H1 (cell line): ENCODE results near the gene RHOB. TPM values are rescaled to one million over a fixed set of nuclear protein-coding genes. Genes with fewer than 3 reads are reported as not detected.
"Not testable (repeated sequence)": the region's sequence is repeated elsewhere in the genome, so short reads cannot be mapped to it uniquely, and the experiment has no call there.

Experiments
- CTCF ChIA-PET: fragments of 300-600 bp; sonication (Branson Sonifier 250); formaldehyde crosslinking; loops from one replicate; lab custom pipeline; 2021; ENCODE audit not compliant: partially characterized antibody; lab: Charles Lee
- POLR2A ChIA-PET: fragments of 300-600 bp; sonication (Branson Sonifier 250); formaldehyde crosslinking; loops from one replicate; lab custom pipeline; 2021; ENCODE audit warnings: inconsistent platforms; ENCODE audit not compliant: partially characterized antibody; lab: Charles Lee
- DNase-seq, 2 experiments: peaks; one replicate each; pipeline versions ENCODE4 v3.0.0 to v3.0.0-alpha.2; 2010 to 2022; ENCODE audit warnings: low spot score in 2 of 2, low read depth in 1 of 2, mixed read lengths in 1 of 2
- FAIRE-seq: peaks from 2 replicates; lab custom pipeline; 2011; peaks lifted over from hg19 to GRCh38; lab: Jason Lieb, UNC
- H2AFZ ChIP-seq: 2 replicates; pipeline ENCODE4 v1.8.1; 2012; ENCODE audit warnings: low read length, inconsistent platforms
- H2AK5ac ChIP-seq: 2 replicates; pipeline ENCODE4 v1.6.1; 2013; ENCODE audit warnings: low read depth, low read length
- H2BK120ac ChIP-seq: replicated peaks from 2 replicates; pipeline ENCODE3; 2013; ENCODE audit warnings: low read depth, low read length, inconsistent platforms
- H2BK12ac ChIP-seq: 2 replicates; pipeline ENCODE4 v1.6.1; 2013; ENCODE audit warnings: low read depth, low read length
- H2BK15ac ChIP-seq: 2 replicates; pipeline ENCODE4 v1.6.1; 2013; ENCODE audit warnings: low read length
- H2BK20ac ChIP-seq: 2 replicates; pipeline ENCODE4 v1.6.1; 2013; ENCODE audit warnings: low read length
- H2BK5ac ChIP-seq: 2 replicates; pipeline ENCODE4 v1.6.1; 2013; ENCODE audit warnings: low read depth, low read length
- H3K14ac ChIP-seq: 2 replicates; pipeline ENCODE4 v1.6.1; 2013; ENCODE audit warnings: inconsistent platforms; ENCODE audit not compliant: insufficient read length
- H3K18ac ChIP-seq: 2 replicates; pipeline ENCODE4 v1.6.1; 2013; ENCODE audit warnings: low read length; ENCODE audit errors: extremely low read depth
- H3K23ac ChIP-seq: 2 replicates; pipeline ENCODE4 v1.6.1; 2013; ENCODE audit warnings: inconsistent platforms; ENCODE audit not compliant: insufficient read length
- H3K23me2 ChIP-seq: 2 replicates; pipeline ENCODE4 v1.6.1; 2013; ENCODE audit warnings: low read depth, low read length
- H3K27ac ChIP-seq: 2 replicates; pipeline ENCODE4 v1.6.1; 2011; ENCODE audit warnings: low read depth, low read length, inconsistent platforms
- H3K27me3 ChIP-seq, 4 experiments: replicated peaks in 1 of 4; 1 replicate in 1 of 4; 2 replicates in 3 of 4; pipeline versions ENCODE4 v1.6.1 to v1.8.1; 2011 to 2013; ENCODE audit warnings: low read length in 3 of 4, mild to moderate bottlenecking in 3 of 4, inconsistent platforms in 2 of 4, mixed read lengths in 2 of 4, moderate library complexity in 1 of 4; ENCODE audit not compliant: control insufficient read depth in 3 of 4, insufficient read depth in 3 of 4; ENCODE audit errors: extremely low read depth in 1 of 4
- H3K36me3 ChIP-seq, 4 experiments: 2 replicates each; pipeline versions ENCODE4 v1.6.1 to v1.8.1; 2011 to 2013; ENCODE audit warnings: mild to moderate bottlenecking in 4 of 4, low read length in 3 of 4, moderate library complexity in 2 of 4, control low read depth in 1 of 4, inconsistent platforms in 1 of 4; ENCODE audit not compliant: insufficient read depth in 4 of 4, control insufficient read depth in 2 of 4
- H3K4ac ChIP-seq: replicated peaks from 2 replicates; pipeline ENCODE3; 2013; ENCODE audit warnings: low read length, low read depth, mixed read lengths, inconsistent platforms; ENCODE audit not compliant: insufficient read length
- H3K4me1 ChIP-seq, 4 experiments: replicated peaks in 1 of 4; 1 replicate in 1 of 4; 2 replicates in 3 of 4; pipeline versions ENCODE4 v1.6.1 to v1.8.1; 2011 to 2013; ENCODE audit warnings: low read length in 3 of 4, inconsistent platforms in 2 of 4, mixed read lengths in 1 of 4; ENCODE audit not compliant: insufficient read depth in 4 of 4, control insufficient read depth in 3 of 4
- H3K4me2 ChIP-seq, 2 experiments: 2 replicates each; pipeline versions ENCODE4 v1.6.1 to v1.8.1; 2011 to 2013; ENCODE audit warnings: low read depth in 2 of 2, low read length in 2 of 2, control low read depth in 1 of 2, inconsistent platforms in 1 of 2, mild to moderate bottlenecking in 1 of 2; ENCODE audit not compliant: insufficient read depth in 1 of 2
- H3K4me3 ChIP-seq, 4 experiments: fragments of 200-600, 300-600 bp in 1 of 4; sonication (generic), shearing (Covaris generic), sonication (Bioruptor Twin) in 1 of 4; 2 replicates each; pipeline versions ENCODE4 v1.5.1 to v1.8.1; 2011 to 2016; ENCODE audit warnings: low read length in 4 of 4, low read depth in 3 of 4, control low read depth in 2 of 4, inconsistent platforms in 2 of 4, mild to moderate bottlenecking in 2 of 4, mixed read lengths in 1 of 4, moderate library complexity in 1 of 4; ENCODE audit not compliant: insufficient read depth in 2 of 4; ENCODE audit errors: extremely low read depth in 1 of 4
- H3K56ac ChIP-seq: replicated peaks from 2 replicates; pipeline ENCODE3; 2013; ENCODE audit warnings: low read depth, mild to moderate bottlenecking, mixed read lengths, low read length, inconsistent platforms; ENCODE audit not compliant: insufficient read length
- H3K79me1 ChIP-seq: 2 replicates; pipeline ENCODE4 v1.6.1; 2013; ENCODE audit warnings: low read depth, low read length, control low read depth
- H3K79me2 ChIP-seq, 2 experiments: 2 replicates each; pipeline versions ENCODE4 v1.6.1 to v1.8.1; 2012 to 2013; ENCODE audit warnings: low read length in 2 of 2, mild to moderate bottlenecking in 2 of 2, inconsistent platforms in 1 of 2; ENCODE audit not compliant: insufficient read depth in 2 of 2, control insufficient read depth in 1 of 2
- H3K9ac ChIP-seq, 4 experiments: replicated peaks in 1 of 4; 1 replicate in 1 of 4; 2 replicates in 3 of 4; pipeline versions ENCODE4 v1.6.1 to v1.8.1; 2011 to 2013; ENCODE audit warnings: low read depth in 3 of 4, low read length in 3 of 4, control low read depth in 2 of 4, mild to moderate bottlenecking in 2 of 4, moderate library complexity in 2 of 4, inconsistent platforms in 1 of 4; ENCODE audit errors: extremely low read depth in 1 of 4
- H3K9me3 ChIP-seq, 2 experiments: 2 replicates each; pipeline versions ENCODE4 v1.6.1 to v1.8.1; 2012 to 2013; ENCODE audit warnings: mild to moderate bottlenecking in 2 of 2, moderate library complexity in 2 of 2, control low read depth in 1 of 2, inconsistent platforms in 1 of 2, low read depth in 1 of 2, low read length in 1 of 2, mixed read lengths in 1 of 2; ENCODE audit not compliant: insufficient read depth in 2 of 2
- H4K20me1 ChIP-seq, 2 experiments: replicated peaks in 1 of 2; 2 replicates each; pipeline versions ENCODE3 to v1.8.1; 2011 to 2013; ENCODE audit warnings: inconsistent platforms in 2 of 2, low read length in 2 of 2, mild to moderate bottlenecking in 1 of 2; ENCODE audit not compliant: insufficient read depth in 2 of 2, control insufficient read depth in 1 of 2
- H4K5ac ChIP-seq: 2 replicates; pipeline ENCODE4 v1.6.1; 2013; ENCODE audit warnings: low read length, low read depth, mixed read lengths, inconsistent platforms; ENCODE audit not compliant: insufficient read length
- H4K8ac ChIP-seq: 2 replicates; pipeline ENCODE4 v1.8.0; 2013; ENCODE audit warnings: mild to moderate bottlenecking, moderate library complexity, low read length, inconsistent platforms; ENCODE audit not compliant: insufficient read depth; ENCODE audit errors: extremely low read depth
- H4K91ac ChIP-seq: replicated peaks from 2 replicates; pipeline ENCODE3; 2013; ENCODE audit warnings: low read length, mixed read lengths, inconsistent platforms; ENCODE audit not compliant: insufficient read length
- POLR2A ChIP-seq, 2 experiments: IDR thresholded peaks; 1 replicate in 1 of 2; 2 replicates in 1 of 2; pipeline ENCODE4 v1.6.1; 2011; ENCODE audit warnings: low read depth in 2 of 2, low read length in 2 of 2, mild to moderate bottlenecking in 2 of 2; ENCODE audit errors: control extremely low read depth in 1 of 2
- RFX5 ChIP-seq: IDR thresholded peaks from 2 replicates; pipeline ENCODE4 v1.6.1; 2011; ENCODE audit warnings: low read depth, low read length, improper control_type of control experiment, borderline replicate concordance
- TBP ChIP-seq: IDR thresholded peaks from 2 replicates; pipeline ENCODE4 v1.6.1; 2011; ENCODE audit warnings: low read depth, low read length, improper control_type of control experiment
- WGBS, 2 experiments: shearing (Covaris generic) in 1 of 2; methylation state at CpG; one replicate each; pipeline versions ENCODE4 v1.1.6 to v1.1.7; 2013 to 2015; ENCODE audit warnings: low lambda C conversion rate in 2 of 2, mixed read lengths in 2 of 2, inconsistent platforms in 1 of 2, low coverage in 1 of 2, missing lambda C conversion rate in 1 of 2; ENCODE audit not compliant: insufficient replicate concordance in 2 of 2, insufficient coverage in 1 of 2, insufficient read length in 1 of 2; ENCODE audit errors: extremely low coverage in 1 of 2, missing lambda C conversion rate in 1 of 2; 5-methylcytosine and 5-hydroxymethylcytosine counted together
- polyA plus RNA-seq, 7 experiments: library from polyadenylated mRNA; depleted of rRNA in 3 of 7; stranded (reverse) in 5 of 7; unstranded in 2 of 7; fragments of >200 nt in 5 of 7; fragments of 200-250 nt in 2 of 7; gene quantifications; 1 replicate in 5 of 7; 2 replicates in 1 of 7; 4 replicates in 1 of 7; pipeline versions ENCODE4 v1.2.1 to v1.2.3, GENCODE V29; 2011 to 2013; ENCODE audit warnings: missing spikeins in 2 of 7, mixed read lengths in 2 of 7
- total RNA-seq: library from RNA; stranded (reverse); fragmentation: NEBNext Ultra II Directional; extraction: Animal tissue kit (Norgen Biotek cat#: 25700); gene quantifications from 2 replicates; pipeline ENCODE4 v1.2.1, GENCODE V29; 2021

RHOB gene
- total and polyA plus RNA-seq, 2 of the 8 experiments (the other 6 are each of a cell fraction or from before 2014, with no cell fraction given), result 9.3 to 9.5 TPM

- TF ChIP-seq RFX5 (no peak), TBP (no peak), POLR2A (IDR thresholded peaks at IDR 0.05; ENCODE audit: control extremely low read depth in 1 of 2, low read depth in 2 of 2, low read length in 2 of 2) (no peak)
Observed at GRCh38 chr2:20457661-20458630, 11.1 kb downstream of the RHOB start (continued).

GRCh38 chr2:20458737-20459484 is 12.0 kb downstream of the RHOB start:
- WGBS, 2 experiments, result 88% methylated on average over 4 of the region's 5 CpGs; no CpG with 5 or more reads in 1 of the 2 experiments
- CTCF ChIA-PET, result interaction anchor here (0.8 to 2.5 kb wide), 11 partner anchors 8 to 184 kb away, joined by 3 to 11 read pairs (median 4); partner anchors contain the start of gene RHOB

More at GRCh38 chr2:20458737-20459484, 12.0 kb downstream of the RHOB start:
- not testable (repeated sequence) for H2AK5ac ChIP-seq, H3K4me3 ChIP-seq, H2BK120ac ChIP-seq, H3K18ac ChIP-seq, FAIRE-seq, H4K8ac ChIP-seq, H3K23me2 ChIP-seq, H3K23ac ChIP-seq, H2BK5ac ChIP-seq, H3K14ac ChIP-seq, H2AFZ ChIP-seq, H3K27me3 ChIP-seq, H2BK20ac ChIP-seq, H3K4me2 ChIP-seq, H3K9ac ChIP-seq, H3K79me1 ChIP-seq, H3K4ac ChIP-seq, H3K79me2 ChIP-seq, H3K36me3 ChIP-seq, H4K91ac ChIP-seq, H3K4me1 ChIP-seq, H3K27ac ChIP-seq, H4K5ac ChIP-seq, H3K56ac ChIP-seq, H2BK15ac ChIP-seq, H3K9me3 ChIP-seq, H4K20me1 ChIP-seq, H2BK12ac ChIP-seq, DNase-seq
- POLR2A ChIA-PET, result interaction anchor here (0.6 to 3.4 kb wide), 2 partner anchors 11 to 26 kb away, joined by 3 to 23 read pairs; partner anchors contain the start of gene RHOB
